SU-DHL-6 (cell line): ENCODE data around the gene PIK3R1.

Experiments
- H2AFZ ChIP-seq: fragments of 200-600 bp; sonication (generic); 2 replicates; pipeline ENCODE4 v1.6.1; 2014; ENCODE audit warnings: low read depth, mild to moderate bottlenecking, moderate library complexity, mixed read lengths, antibody characterized with exemption, low read length; ENCODE audit not compliant: severe bottlenecking
- H3F3A ChIP-seq: fragments of 200-600 bp; shearing (Covaris generic); 2 replicates; pipeline ENCODE4 v1.6.0; 2016; ENCODE audit warnings: antibody characterized with exemption, mild to moderate bottlenecking; ENCODE audit not compliant: insufficient read depth
- H3K27ac ChIP-seq: fragments of 200-600 bp; sonication (generic); 2 replicates; pipeline ENCODE4 v1.5.1; 2016; ENCODE audit warnings: low read depth, mild to moderate bottlenecking, low read length, moderate library complexity, mixed read lengths
- H3K27me3 ChIP-seq: fragments of 200-600 bp; sonication (generic), shearing (Covaris generic); 2 replicates; pipeline ENCODE4 v1.6.0; 2014; ENCODE audit warnings: mild to moderate bottlenecking, low read length
- H3K36me3 ChIP-seq: fragments of 200-600 bp; sonication (generic); 2 replicates; pipeline ENCODE4 v1.6.1; 2014; ENCODE audit warnings: mild to moderate bottlenecking, low read length, mixed read lengths
- H3K4me2 ChIP-seq: fragments of 300-600, 200-600 bp; shearing (Covaris generic), sonication (generic); 2 replicates; pipeline ENCODE4 v1.6.0; 2014; ENCODE audit warnings: low read length, low read depth, mild to moderate bottlenecking; ENCODE audit not compliant: poor library complexity, severe bottlenecking
- H3K4me3 ChIP-seq: fragments of 200-600 bp; sonication (generic); 2 replicates; pipeline ENCODE4 v1.5.1; 2014; ENCODE audit warnings: antibody characterized with exemption, low read length, mild to moderate bottlenecking, mixed read lengths; ENCODE audit not compliant: insufficient read depth, poor library complexity, severe bottlenecking
- H3K79me2 ChIP-seq: fragments of 200-600 bp; sonication (generic); 2 replicates; pipeline ENCODE4 v1.6.1; 2014; ENCODE audit warnings: mild to moderate bottlenecking, low read length, moderate library complexity; ENCODE audit not compliant: insufficient read depth
- H3K9ac ChIP-seq: fragments of 200-600 bp; sonication (generic); 2 replicates; pipeline ENCODE4 v1.7.0; 2014; ENCODE audit warnings: mild to moderate bottlenecking, low read length
- H3K9me2 ChIP-seq: fragments of 200-600 bp; sonication (generic); replicated peaks from 2 replicates; pipeline ENCODE4 v1.6.1; 2014; ENCODE audit warnings: low read length; ENCODE audit not compliant: insufficient read depth
- H3K9me3 ChIP-seq: fragments of 200-600 bp; sonication (generic); 2 replicates; pipeline ENCODE4 v1.6.1; 2014; ENCODE audit warnings: low read length, mixed read lengths; ENCODE audit not compliant: insufficient read depth
- H4K20me1 ChIP-seq: fragments of 200-600 bp; sonication (generic); 2 replicates; pipeline ENCODE4 v1.6.1; 2014; ENCODE audit warnings: low read depth, mild to moderate bottlenecking, antibody characterized with exemption, low read length, moderate library complexity, mixed read lengths
- EZH2phosphoT487 ChIP-seq: fragments of 200-600 bp; sonication (generic), shearing (Covaris generic); conservative IDR thresholded peaks from 2 replicates; pipeline ENCODE4 v1.6.1; 2018; ENCODE audit warnings: mild to moderate bottlenecking, antibody characterized with exemption, low read length, moderate library complexity, mixed read lengths
- TF ChIP-seq, protein P1 (sequence below): fragments of 200-600 bp; sonication (generic); IDR thresholded peaks from one replicate; pipeline ENCODE4 v1.5.1; 2017; ENCODE audit warnings: antibody characterized with exemption, mild to moderate bottlenecking, low read length, moderate library complexity; ENCODE audit not compliant: insufficient read depth, poor library complexity, severe bottlenecking

The PIK3R1 gene

DNA sequence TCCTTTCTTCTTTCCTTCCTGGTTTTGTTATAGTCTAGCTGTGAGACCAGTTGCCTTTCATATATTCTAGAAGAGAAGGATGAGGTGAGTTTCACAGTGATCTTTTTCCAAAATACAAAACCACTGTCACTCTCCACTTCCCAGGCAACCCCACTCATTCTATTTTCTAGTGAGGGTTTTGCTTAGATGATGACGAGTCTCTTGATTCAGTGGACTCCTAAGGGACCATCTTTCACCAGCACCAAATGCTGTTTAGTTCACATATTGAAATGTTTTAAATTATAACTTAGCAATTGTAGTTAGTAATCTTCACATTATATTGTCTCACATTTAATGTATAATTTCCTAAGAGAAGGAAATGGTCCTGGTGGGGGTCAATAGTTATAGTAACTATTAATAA is 25.2 kb downstream of the PIK3R1 start:
- Histone ChIP-seq H4K20me1 (0 out of 2 replicates have a peak, but pooled peaks cover 9% of the 10 kb centered on the region), H3K9ac (no peak overlapping the region), H3K9me3 (no peaks in the 10 kb centered on the region), H3K27me3 (no peaks in the 10 kb centered on the region), H3K4me3 (no peak overlapping the region), H3K36me3 (no peaks in the 10 kb centered on the region), H3K79me2 (peaks cover 64% of the 10 kb centered on the region; the same call in 1 of the 2 replicates), H3F3A (peaks cover 6% of the 10 kb centered on the region; the same call in 1 of the 2 replicates), H3K9me2 (no peaks in the 10 kb centered on the region), H3K4me2 (no peak overlapping the region), H3K27ac (no peak overlapping the region), H2AFZ (no peak overlapping the region)
- TF ChIP-seq EZH2phosphoT487 = no peak
- TF ChIP-seq, protein P1, sequence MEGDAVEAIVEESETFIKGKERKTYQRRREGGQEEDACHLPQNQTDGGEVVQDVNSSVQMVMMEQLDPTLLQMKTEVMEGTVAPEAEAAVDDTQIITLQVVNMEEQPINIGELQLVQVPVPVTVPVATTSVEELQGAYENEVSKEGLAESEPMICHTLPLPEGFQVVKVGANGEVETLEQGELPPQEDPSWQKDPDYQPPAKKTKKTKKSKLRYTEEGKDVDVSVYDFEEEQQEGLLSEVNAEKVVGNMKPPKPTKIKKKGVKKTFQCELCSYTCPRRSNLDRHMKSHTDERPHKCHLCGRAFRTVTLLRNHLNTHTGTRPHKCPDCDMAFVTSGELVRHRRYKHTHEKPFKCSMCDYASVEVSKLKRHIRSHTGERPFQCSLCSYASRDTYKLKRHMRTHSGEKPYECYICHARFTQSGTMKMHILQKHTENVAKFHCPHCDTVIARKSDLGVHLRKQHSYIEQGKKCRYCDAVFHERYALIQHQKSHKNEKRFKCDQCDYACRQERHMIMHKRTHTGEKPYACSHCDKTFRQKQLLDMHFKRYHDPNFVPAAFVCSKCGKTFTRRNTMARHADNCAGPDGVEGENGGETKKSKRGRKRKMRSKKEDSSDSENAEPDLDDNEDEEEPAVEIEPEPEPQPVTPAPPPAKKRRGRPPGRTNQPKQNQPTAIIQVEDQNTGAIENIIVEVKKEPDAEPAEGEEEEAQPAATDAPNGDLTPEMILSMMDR = no peak

DNA sequence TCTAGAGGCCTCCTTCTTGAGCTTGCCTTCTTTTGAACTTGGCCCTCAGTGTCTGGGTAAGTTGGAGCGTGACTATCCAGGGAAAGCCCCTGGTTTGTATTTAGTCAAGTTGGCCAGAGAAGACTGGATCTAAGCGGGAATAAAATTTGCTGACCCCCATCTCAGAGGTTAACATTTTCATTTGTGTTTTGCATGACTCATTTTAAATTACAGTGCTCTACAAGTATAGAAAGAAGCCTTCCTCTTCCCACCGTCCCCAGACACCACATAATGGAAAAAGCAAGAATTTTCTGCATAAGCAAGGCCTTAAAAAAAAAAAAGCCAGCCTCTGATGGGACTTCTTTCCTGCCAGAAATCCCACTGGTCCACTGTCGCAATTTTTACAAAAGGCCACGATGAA is 27.2 kb downstream of the PIK3R1 start:
- Histone ChIP-seq H3K36me3 (no peaks in the 10 kb centered on the region), H3K4me3 (no peak overlapping the region), H3F3A (peaks cover 6% of the 10 kb centered on the region; the same call in 1 of the 2 replicates), H3K9me2 (no peaks in the 10 kb centered on the region), H3K27ac (no peak overlapping the region), H3K4me2 (no peak overlapping the region), H3K79me2 (peaks cover 62% of the 10 kb centered on the region), H3K27me3 (no peaks in the 10 kb centered on the region), H4K20me1 (0 out of 2 replicates have a peak, but pooled peaks cover 9% of the 10 kb centered on the region), H3K9ac (no peak overlapping the region), H2AFZ (no peak overlapping the region), H3K9me3 (no peaks in the 10 kb centered on the region)
- no peak for TF ChIP-seq EZH2phosphoT487
- TF ChIP-seq, protein P1 = no peak

DNA sequence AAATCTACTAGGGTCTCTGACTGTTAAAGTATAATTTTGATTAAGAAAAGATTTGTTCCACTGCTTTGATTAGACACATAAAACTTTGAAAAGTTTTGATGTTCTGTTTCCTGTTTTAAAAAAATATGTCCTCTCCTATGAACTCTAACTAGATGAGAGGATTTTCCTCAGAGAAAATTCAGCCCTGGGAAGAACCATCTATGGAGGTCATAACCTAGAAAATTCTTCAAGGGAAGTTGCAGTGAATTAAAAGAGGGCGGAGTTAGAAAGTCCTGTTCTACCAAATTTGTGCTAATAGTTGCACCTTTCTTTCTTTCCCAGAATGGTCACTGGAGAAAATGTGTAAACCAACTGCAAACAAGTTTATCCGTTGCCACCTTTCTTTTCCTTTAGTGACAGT is 27.7 kb downstream of the PIK3R1 start:
- Histone ChIP-seq H3F3A (peaks cover 6% of the 10 kb centered on the region; the same call in 1 of the 2 replicates), H3K4me2 (no peak overlapping the region), H3K27ac (no peak overlapping the region), H3K36me3 (no peaks in the 10 kb centered on the region), H3K27me3 (no peaks in the 10 kb centered on the region), H3K9me2 (no peaks in the 10 kb centered on the region), H2AFZ (no peak overlapping the region), H3K9ac (no peak overlapping the region), H4K20me1 (0 out of 2 replicates have a peak, but pooled peaks cover 9% of the 10 kb centered on the region), H3K79me2 (peaks cover 60% of the 10 kb centered on the region), H3K9me3 (no peaks in the 10 kb centered on the region), H3K4me3 (no peak overlapping the region)
- TF ChIP-seq EZH2phosphoT487 = no peak
- TF ChIP-seq, protein P1 = no peak
